Neural cell (in vitro differentiated cells): Measurements from ENCODE around the gene ANKRD44.

ENCODE experiments used
- CTCF ChIP-seq: fragments of 450-650 bp; IDR thresholded peaks from 2 replicates; pipeline ENCODE4 v1.5.1; 2014; ENCODE audit warnings: antibody characterized with exemption, mild to moderate bottlenecking, moderate library complexity; ENCODE audit not compliant: poor library complexity, severe bottlenecking
- MXI1 ChIP-seq: fragments of 450-650 bp; conservative IDR thresholded peaks from 2 replicates; pipeline ENCODE4 v1.6.1; 2014; ENCODE audit warnings: antibody characterized with exemption, mild to moderate bottlenecking; ENCODE audit not compliant: poor library complexity, severe bottlenecking
- POLR2AphosphoS5 ChIP-seq: IDR thresholded peaks from 2 replicates; pipeline ENCODE4 v1.6.1; 2012
- REST ChIP-seq: IDR thresholded peaks from 2 replicates; pipeline ENCODE4 v1.6.1; 2012; ENCODE audit warnings: borderline replicate concordance

GRCh38 chr2:197191940-197192322 lies 118.6 kb downstream of the ANKRD44 start:
- TF ChIP-seq CTCF (no peak), REST (no peak), POLR2AphosphoS5 (no peak), MXI1 (no peak)
